GM18867 (cell line): Measurements from ENCODE around the gene C2CD2L.
"Not testable (repeated sequence)": the region's sequence is repeated elsewhere in the genome, so short reads cannot be mapped to it uniquely, and the experiment has no call there.

Experiments used
- ATAC-seq: cut with Tn5 transposase; IDR thresholded peaks from one replicate; pipeline ENCODE4 v1.9.1; 2021; ENCODE audit warnings: mild to moderate bottlenecking, moderate library complexity; ENCODE audit not compliant: unreplicated experiment

C2CD2L gene

DNA sequence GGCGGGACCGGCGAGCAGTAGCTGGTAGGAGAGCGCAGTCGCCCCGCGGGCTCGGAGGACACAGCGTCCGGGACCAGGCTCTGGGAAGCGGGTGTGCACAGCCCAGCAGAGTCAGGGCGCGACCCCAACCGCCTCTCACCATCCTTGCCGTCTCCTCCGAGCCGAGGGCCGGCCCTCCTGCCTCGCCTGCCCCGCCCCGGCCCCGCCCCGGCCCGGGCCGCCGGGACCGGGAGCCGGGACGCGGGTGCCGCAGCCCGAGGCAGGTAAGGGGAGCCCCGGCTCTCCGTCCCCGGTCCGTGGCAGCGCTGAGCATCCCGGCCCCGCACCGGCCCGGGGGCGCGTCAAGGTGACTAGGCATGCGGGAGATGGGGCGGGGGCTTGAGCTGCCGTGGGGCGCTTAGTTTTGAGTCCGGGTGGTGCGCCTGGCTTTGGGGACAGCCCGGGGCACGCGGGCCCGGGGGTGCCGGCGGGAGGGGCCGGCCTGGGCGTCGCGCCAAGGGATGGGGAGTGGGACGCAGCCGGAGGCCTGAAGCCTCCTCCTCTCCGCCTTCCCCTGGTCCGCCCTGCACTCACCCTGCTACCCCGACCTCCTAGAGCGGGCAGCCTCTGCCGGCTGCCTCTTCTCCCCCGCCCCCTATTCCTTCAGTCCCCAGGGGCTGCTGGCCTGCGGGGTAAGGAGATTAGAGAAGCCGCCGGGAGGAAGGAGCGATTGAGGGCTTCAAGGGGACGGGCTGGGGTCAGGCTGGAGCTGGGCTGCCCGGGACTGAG lies 42.1 kb downstream of the C2CD2L start, which contains the start of gene ABCG4:
TSS of gene ABCG4 (plus strand) at position 35 of the 768 bp plus-strand sequence. CDS start 914 bp downstream, outside the sequence.
- ATAC-seq, result no peak

DNA sequence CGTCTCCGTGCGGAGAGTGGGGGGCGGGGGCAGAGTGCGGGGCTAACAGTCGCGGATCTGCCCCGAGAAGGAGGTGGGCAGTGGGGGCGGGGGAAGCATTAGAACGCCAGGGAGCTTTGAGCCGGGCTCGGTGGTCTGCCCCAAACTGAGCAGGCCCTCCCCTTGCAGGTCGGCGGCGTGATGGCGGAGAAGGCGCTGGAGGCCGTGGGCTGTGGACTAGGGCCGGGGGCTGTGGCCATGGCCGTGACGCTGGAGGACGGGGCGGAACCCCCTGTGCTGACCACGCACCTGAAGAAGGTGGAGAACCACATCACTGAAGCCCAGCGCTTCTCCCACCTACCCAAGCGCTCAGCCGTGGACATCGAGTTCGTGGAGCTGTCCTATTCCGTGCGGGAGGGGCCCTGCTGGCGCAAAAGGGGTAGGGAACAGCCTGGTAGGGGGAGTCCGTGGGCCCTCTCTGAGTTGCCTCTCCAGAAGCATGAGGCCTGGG lies 42.7 kb downstream of the C2CD2L start:
- ATAC-seq, result no peak

DNA sequence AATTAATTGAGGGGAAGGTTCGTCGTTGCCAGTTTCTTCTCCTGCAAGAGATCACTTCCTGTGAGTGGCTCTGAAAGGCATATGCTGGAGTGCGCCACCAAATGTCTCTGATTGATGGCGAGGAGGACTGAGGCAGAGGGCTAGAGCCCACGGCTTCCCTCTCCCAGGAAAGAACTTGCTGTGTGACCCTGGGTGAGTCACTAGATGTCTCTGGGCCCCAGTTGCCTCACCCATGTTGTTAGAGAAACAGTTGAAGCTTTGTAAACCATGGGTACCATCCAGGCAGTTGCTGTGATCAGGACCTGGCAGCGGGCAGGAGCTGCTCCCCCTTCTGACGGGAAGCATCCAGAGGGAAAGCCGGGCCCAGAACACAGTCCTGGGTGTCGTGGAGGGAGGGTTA lies 44.9 kb downstream of the C2CD2L start:
- ATAC-seq, result no peak

DNA sequence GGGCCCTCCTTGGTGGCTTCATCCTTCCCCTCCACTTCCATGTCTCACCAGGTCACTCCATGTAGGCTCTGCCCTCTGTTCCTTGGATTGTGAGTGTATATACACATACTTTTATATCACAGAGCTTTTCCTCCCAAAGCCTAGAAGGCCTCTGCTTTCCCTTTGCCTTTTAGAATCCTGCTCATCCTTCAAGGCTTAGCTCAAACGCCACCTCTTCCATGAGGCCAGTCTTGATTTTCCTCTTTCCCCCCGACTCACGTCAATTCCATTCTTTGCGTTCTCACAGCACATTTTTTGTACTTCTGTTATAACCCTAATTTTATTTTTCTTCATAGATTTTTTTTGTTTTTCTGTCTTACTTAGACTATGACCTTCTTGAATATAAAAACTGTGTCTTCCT lies 45.5 kb downstream of the C2CD2L start:
- ATAC-seq, result no peak

DNA sequence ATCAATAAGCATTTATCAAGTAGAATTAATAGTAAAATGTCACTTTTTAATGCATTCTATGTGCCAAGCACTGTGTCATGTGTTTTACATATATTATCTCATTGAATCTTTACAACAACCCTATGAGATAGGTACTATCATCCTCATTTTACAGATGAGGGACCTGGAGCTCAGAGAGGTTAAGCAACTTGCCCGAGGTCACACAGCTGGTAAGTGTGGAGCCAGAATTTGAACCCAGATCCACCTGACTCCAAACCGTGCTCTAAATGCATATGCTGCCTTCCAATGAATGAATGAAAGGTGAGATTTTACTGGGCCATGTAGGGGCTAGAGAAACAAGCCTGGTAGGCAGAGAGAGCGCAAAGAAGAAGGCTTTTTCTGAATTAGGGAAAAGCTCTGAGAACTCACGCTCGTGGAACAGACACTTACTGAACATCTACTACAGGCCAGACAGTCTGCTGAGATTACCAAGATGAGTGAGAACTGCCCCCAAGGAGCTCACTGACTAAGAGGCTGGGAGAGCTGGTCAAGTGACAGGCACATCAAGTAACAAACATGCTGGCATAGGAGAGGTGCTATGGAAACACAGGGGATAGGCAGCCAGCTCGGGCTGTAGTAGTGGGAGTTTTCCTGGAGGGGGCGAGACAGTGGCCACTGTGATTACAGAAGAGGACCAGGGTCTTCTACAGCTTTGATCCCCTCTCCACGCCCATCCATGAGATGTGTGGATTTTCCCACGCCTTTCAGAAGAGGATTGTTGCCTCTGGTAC lies 46.1 kb downstream of the C2CD2L start:
- ATAC-seq, result no peak

DNA sequence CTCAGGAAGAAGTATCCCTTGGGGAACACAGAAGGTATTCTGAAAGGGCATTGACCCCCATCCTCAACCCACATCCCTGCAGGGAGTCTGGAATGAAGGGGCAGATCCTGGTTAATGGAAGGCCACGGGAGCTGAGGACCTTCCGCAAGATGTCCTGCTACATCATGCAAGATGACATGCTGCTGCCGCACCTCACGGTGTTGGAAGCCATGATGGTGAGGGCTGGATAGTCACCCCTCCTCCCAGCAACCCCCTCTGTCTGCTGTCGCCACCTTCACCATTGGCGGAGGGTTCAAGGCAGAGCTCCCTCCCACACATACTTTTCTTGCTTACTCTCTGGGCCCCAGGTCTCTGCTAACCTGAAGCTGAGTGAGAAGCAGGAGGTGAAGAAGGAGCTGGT lies 47.0 kb downstream of the C2CD2L start:
- no peak for ATAC-seq

DNA sequence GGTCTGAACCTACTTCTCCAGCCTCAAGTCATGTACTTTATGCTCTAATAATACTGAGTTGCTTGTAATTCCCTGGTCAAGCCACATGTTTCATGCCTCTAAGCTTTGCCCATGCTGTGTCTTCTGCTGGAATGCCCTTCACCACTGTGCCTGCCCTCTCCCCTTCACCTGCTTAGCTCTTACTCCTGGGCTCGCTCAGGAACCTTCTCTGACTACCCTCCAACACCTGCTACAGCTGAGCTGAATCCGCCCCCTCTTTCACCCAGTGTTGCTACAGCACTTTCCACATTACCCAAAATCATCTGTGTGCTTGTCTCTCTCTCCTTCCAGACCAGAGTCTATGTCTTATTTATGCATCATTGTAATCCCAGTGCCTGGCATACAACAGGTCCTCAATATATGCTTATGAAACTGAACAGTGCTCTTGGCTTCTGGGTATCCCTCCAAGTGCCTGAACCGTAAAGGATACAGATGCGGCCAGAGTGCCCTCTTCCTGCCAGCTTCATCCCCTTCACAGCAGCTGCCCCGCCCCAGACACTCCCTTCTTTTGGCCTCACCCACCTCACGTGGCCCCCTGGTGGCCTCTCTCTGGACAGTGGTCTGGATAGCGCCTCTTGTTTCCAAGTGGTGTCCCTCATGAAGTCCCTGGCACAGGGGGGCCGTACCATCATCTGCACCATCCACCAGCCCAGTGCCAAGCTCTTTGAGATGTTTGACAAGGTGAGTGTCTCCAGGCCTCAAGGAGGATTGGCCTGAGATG lies 48.8 kb downstream of the C2CD2L start:
- ATAC-seq, result no peak

DNA sequence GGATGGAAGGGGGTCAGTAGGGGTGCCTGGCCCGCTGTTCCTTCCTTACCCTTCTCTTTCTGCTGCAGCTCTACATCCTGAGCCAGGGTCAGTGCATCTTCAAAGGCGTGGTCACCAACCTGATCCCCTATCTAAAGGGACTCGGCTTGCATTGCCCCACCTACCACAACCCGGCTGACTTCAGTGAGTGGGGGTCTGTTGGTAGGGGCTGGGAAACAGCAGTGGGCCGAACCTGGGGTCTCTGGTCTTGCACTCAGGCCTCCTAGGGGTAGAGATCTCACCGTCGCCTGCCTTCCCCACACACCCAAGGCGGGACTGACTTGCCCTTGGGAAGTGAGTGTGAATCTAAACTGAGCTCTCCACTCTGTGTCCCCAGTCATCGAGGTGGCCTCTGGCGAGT lies 49.4 kb downstream of the C2CD2L start:
- ATAC-seq, result no peak

DNA sequence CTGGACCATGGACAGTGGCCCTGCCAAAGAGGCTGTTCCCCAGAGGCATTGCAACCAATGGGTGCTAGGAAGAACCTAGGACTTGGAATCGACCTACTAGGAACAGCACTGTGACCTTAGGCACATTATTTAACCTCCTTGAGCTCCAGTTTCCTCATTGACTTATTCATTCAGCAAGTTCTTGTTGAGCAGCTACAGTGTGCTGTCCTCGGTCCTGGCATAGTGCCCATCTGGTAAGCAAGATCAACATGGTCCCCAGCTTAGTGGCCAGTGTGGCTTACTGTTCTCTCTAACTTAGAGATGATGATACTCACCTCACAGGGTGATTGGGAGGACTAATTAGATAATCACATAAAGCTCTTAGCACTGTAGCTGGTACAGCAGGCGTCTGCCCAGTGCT lies 49.9 kb downstream of the C2CD2L start:
- ATAC-seq, result no peak

DNA sequence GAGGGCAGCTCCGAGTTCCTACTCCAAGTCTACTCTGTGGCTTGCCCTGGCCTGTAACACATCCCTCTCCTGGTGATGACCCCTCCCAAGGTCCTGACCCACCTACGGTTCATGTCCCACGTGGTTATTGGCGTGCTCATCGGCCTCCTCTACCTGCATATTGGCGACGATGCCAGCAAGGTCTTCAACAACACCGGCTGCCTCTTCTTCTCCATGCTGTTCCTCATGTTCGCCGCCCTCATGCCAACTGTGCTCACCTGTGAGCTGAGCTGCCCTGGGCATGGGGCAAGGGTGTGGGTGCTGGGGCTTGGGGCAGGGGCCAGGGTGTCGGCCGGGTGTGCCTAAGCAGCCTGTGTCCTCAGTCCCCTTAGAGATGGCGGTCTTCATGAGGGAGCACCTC lies 51.3 kb downstream of the C2CD2L start:
- no peak for ATAC-seq

DNA sequence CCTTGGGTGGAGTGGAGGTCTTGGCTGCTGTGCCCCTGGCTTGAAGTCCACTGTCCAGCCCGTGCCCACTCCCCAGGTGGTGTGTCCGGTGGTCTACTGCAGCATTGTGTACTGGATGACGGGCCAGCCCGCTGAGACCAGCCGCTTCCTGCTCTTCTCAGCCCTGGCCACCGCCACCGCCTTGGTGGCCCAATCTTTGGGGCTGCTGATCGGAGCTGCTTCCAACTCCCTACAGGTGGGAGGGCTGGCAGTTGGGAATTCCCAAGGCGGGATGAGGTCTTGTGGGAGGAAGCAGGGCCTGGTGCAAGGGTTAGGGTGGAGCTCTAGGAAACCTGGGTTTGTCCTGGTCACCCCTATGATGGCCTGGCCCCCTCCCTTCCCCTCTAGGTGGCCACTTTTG lies 53.0 kb downstream of the C2CD2L start:
- no peak for ATAC-seq

DNA sequence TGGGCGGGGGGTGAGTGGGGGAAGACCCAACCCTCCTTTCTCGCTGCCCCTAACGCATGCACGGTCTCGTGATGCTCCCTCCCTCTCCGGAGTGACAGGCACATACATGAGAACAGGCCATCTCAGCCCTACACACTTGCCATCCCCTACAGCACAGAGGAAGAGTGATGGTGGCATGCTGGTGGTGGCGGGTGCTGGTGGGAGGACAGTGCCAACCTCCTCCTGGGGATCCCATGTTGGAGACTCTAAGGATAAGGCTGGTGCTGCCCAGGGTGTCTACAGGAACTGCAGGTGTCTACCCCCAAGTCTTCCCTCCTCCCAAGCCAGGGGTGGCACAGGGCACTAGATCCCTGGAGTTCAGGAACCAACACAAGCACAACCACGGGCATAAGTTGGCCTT lies 54.7 kb downstream of the C2CD2L start:
- no peak for ATAC-seq

DNA sequence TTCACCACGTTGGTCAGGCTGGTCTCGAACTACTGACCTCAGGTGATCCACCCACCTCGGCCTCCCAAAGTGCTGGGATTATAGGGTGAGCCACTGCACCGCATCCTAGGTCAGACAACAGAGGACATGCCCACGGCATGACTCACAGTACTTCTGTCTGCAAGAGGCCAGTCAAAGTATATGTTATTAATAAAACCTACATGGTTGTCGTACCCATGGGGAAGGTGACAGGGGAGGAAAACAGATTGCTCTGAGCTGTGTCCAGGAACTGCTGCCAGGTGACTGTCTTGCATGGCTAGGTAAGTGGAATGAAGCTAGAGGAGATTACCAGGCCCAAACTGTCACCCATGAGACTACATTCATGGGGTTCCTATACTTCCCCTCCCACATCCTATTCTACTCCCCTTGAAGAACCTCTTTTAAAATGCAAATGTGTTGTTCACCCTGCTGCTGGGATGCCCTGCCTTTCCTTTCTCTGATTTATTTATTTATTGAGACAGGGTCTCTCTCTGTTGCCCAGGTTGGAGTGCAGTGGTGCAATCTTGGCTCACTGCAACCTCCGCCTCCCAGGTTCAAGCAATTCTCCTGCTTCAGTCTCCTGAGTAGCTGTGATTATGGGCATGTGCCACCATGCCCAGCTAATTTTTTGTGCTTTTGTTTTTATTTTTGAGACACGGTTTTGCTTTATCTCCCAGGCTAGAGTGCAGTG lies 59.4 kb downstream of the C2CD2L start:
- no peak for ATAC-seq

DNA sequence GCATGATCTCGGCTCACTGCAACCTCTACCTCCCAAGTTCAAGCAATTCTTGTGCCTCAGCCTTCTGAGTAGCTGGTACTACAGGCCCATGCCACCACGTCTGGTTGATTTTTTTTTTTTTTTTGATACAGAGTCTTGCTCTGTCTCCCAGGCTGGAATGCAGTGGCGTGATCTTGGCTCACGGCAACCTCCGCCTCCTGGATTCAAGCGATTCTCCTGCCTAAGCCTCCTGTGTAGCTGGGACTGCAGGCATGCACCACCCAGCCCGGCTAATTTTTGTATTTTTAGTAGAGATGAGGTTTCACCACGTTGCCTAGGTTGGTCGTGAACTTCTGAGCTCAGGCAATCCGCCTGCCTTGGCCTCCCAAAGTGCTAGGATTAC lies 59.9 kb downstream of the C2CD2L start:
- not testable (repeated sequence) for ATAC-seq

DNA sequence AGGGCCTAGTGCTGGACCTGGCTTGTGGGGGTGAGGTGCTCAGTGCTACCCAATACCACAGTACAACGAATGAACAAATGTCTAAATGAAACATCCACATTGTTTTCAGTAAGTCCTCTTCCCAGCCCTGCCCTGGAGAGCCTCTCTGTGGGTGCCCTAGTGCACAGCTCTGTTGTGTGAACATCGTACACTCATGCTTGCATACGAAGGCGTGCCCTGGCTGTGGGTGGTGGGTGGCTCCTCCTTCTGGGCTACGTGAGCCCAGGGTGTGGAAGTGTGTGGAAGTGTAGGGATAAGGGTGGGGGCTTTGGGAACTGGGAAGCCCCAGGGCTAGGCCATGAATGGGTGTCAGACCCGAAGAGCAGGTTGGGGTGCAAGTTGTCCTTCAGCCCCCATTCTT lies 60.8 kb downstream of the C2CD2L start:
- ATAC-seq, result no peak
